Stimulated activated CD4-positive, alpha-beta T cell treated with anti-CD3 and anti-CD28 coated beads, Interleukin-2, amount 100 ng/mL, for 4 hours (primary cell): ENCODE measurements around the gene SNN.
A peak's percentile ranks its signal among the peaks of the same experiment; 100 is the strongest.

ENCODE experiments used
- DNase-seq: peaks from one replicate; pipeline ENCODE4 v3.0.0-alpha.2; 2020; ENCODE audit warnings: low read depth

The SNN gene

DNA sequence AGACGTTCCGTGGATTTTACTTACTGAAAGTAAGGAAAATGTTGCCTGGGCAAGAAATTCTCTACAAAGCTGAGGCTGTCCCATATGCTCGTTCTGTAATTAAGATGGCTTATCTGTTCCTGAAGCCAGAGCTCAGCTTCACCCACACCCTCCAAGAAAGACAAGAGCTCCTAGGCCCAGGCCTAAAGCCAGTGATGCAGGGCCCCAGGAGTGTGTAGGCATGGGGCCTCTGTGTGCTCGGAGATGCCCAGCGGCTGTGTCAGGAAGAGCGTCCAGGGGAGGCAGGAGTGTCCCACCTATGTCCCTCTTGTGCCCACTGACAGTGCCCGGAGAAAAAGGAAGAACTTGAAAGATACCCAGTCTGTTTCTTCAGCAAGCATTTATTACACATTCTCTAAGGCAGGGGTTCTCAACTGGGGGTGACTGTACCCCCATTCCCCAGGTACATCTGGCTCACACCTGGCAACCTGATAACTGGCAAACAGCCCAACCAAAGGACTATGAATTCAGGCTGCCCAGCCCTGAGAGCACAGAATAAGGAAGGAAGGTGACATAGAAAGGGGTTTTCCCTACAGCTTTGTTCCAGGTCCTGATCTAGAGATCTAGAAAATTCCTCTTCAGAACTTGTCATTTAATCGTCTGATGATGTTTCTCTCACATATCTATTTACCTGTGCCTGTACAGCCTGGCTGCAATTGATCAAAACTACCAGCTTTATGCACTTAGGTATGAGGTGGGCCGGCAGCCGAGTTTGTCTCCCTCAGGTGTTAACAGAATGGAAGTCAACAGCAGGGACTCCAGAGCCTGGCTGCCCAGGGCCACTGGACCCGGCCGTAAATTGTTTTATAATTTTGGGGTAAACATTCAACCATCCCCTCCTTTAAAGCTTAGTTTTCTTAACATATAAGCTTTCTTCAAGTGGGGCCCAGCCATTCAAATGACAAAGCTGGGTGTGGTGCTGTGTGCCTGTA, 12.0 kb downstream of the SNN start:
- no peak for DNase-seq

DNA sequence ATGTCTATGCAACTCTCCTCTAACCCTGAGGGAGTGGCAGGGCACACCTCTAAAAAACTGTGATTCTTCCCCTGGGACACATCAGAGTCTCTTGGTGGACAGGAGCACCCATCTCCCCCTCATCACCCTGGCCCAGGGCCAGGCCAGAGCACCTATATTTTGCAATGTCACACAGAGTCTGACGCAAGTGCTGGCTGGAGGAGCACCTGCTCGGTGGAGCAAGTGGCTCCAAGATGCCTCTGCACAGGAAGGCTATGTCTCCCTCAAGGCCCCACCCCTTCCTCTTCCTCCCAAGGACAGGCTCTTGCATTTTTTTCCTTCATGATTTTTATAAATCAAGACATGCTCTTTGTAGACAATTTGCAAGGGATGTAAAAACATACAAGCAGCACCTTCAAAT, 13.3 kb downstream of the SNN start:
- DNase-seq: no peak

DNA sequence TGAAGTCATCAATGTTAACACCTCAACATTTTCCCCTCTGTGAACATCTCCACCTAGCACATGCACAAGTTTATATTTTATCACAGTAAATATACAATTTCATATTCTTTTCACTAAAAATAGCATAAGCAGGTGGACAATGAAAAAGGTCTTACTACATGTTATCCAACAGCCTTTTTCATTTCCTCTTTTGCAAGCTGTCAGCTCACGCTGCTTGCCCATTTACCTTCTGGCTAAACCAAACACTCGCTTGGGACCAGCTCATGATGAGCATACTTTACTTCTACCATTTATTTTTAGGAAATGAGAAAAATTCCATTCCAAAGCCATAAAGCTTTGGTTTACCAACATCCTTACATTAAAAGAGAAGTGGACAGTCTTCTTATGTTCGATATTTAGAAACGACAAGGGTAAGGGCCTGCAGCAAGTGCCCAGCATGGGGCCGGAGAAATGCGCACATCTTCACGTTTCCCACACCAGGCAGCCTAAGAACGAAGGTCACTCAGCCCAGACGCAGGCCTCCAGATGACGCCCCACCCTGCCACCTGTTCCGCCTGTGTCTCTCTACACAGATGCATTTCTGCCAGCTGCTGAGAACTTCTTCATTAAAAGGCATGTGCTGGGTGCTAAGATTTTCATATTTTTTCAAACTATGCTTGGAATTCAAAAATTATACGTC, 13.9 kb downstream of the SNN start:
- DNase-seq: no peak

DNA sequence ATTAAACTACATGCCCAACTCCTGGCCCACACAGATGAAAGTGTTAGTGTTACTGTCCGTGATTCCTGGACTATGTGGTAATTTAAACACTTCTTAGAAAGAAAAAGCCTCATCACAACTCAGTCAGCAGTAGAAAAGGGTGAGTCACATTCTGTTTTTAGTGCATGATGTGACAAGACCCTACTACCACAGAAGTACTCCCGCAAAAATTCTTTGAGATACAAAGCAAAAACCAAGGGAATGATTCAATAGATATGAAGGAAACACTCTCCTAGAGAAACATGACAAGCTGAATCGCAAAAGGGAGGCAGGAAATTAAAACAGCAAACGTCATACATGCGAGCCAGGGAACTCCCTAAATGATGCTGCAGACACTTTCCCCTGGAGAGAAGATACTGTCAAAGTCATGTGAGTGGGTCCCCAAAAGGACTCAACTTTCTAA, 14.4 kb downstream of the SNN start:
- no peak for DNase-seq

DNA sequence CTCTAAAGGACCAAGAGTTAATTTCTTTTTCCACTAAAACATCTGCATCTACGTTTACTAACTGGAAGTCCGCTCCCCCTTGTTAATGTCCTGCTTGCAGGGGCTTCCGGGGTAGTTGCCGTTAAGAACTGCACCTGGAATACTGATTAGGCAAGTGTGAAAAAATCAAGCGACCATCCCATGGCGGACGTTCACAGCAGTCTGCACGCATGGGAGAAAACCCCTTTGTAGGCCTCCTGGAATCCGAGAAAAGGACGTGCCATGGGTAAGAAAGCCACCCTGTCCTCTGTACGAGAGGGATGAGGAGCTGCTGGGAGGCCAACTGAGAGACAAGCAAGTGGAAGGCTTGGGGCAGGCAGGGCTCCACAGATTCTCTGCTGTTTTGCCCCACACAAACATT, 14.9 kb downstream of the SNN start:
- DNase-seq: no peak

DNA sequence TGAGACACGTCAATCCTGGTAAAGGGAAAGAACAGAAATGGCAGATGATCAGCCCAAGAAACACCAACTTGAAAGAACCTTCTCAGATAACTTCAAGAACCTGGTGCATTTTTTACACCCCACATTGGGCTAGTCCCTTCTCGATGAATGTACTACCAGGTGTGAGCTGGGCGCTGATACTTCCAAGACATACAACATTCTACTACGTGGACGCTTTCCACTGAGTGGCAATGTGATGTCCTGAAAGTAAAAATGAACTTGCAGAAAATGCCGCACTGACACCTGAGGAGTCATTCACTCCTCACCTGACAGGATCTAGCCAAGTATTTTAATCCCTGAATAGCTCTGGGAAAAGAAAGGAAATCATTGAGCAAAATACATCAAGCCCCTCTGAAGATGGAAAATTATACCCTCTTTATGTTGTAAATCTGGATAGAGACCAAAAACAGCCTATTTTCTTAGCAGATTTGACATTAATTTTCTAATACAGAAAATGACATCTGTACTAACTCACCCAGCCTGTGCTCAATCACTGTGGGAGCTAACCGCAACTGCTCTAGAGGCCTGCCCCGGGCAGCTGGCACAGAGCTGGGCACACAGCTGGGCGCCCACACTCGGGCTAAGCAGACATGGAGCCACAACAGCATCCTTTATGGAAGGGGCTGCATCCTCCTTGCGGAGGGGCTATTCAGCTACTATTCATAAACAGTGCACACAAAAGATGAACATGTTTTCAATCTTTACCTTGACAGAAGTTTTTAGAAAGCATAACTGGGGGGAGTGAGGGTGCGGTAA, 16.2 kb downstream of the SNN start:
- DNase-seq: no peak

DNA sequence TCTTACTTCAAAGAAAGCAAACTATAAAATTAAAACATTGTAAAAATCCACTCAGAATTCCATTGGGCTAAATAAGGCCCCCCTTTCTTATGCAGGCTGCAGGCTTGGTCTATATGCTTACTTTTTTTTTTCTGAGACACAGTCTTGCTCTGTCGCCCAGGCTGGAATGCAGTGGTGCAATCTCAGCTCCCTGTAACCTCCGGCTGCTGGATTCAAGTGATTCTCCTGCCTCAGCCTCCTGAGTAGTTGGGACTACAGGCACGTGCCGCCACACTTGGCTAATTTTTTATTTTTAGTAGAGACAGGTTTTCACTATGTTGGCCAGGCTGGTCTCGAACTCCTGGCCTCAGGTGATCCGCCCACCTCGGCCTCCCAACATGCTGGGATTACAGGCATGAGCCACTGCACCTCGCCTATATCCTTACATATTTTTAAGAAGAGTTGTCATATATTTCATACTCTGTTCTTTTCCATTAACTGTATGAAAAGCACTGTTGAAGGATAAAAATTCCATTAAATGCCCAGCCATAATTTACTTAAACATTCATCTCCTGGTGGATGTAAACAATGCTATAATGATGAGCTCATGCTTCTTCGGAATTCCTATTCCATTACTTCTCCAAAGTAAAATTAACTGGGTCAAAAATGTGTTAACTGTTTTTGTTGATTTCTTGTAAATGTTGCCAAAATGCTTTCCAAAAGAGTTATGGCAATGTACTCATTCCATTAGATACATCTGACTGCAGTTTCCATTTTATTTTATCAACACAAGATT, 17.8 kb downstream of the SNN start:
- no peak for DNase-seq

DNA sequence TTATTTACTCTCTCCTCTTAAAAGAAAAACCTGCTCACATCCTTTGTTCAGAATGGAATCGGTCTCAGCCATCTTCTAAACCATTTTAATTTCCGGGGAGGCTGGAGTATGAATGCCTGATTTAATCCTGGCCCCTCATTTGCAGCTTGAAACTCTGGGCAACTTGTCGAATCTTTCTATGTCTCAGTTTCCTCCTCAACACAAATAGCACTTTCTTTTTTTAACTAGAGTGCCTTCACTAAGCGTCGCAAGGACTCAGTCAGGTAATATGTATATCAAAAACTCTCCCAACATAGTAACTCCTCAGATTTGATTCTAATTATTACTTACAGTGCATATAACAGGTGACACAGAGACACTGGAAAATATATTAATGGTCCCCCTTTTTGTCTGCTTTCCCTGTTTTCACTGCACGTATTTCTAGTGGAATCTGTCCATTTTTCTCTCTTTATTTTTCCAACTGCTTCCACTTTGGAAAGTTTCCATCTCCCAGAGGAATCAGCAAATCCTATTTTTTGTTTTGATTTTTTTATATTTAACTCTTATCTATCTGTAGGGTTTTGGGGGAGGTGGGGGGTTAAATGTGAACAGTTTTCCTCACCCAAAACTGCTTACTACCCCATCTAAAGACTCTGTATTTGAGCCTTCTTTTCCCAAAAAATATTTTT, 18.6 kb downstream of the SNN start:
- DNase-seq: no peak

DNA sequence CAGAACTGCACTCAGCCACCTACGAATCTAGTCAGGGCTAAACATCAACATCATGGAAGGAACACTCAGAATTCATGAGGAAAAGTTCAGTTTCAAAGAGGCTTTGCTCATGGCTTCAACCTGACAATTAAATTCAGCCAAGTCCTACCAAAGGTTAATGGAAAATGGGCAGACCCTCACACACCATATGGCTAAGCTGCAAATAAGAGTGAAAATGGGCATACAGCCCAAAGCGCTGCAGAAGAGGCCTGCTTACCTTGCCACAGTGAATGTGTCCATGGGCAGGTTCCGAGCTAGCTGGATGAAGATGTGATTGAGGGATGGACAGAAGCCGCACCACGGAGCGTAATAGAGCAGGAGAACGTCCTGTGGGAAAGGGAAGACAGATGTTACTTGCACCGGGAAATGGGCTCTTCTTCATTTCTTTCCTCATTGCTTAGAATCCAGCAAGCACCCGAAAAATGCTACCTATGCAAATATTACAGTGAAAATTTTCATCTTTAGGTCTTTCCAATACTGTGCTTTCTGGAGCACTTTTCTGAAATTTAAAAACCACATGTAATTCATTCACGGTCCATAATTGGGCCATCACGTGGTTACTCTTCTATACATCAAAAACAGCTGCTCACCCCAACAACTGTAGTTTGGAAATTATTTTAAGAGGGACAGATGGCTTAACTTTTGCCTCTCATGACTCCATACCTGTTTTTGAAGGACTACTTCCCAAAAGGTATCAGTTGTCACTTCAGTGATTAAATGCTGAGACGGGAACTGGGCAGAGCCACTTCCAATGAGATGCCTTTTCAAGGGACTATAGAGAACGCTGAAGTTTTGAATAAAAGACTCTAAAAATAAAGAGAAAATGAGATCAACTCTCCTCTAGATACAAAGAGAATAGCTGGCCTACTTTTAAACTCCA, 19.6 kb downstream of the SNN start:
- DNase-seq: no peak

DNA sequence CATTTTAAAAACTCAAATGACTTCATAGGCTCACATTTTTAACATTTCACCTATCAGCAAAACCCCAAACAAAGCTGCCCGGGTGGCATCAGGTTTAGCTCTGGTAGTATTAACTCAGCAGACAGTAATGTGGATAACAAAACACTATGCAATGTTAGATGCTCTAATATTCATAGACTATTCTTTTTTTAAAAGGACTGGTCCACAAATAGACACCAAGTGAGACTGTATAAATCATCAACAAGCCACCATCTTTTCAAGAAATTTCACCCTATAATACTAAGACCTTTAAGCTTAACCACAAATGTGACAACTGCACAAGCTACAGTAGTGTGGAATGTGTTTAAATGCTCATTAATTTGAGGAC, 20.2 kb downstream of the SNN start:
- no peak for DNase-seq

DNA sequence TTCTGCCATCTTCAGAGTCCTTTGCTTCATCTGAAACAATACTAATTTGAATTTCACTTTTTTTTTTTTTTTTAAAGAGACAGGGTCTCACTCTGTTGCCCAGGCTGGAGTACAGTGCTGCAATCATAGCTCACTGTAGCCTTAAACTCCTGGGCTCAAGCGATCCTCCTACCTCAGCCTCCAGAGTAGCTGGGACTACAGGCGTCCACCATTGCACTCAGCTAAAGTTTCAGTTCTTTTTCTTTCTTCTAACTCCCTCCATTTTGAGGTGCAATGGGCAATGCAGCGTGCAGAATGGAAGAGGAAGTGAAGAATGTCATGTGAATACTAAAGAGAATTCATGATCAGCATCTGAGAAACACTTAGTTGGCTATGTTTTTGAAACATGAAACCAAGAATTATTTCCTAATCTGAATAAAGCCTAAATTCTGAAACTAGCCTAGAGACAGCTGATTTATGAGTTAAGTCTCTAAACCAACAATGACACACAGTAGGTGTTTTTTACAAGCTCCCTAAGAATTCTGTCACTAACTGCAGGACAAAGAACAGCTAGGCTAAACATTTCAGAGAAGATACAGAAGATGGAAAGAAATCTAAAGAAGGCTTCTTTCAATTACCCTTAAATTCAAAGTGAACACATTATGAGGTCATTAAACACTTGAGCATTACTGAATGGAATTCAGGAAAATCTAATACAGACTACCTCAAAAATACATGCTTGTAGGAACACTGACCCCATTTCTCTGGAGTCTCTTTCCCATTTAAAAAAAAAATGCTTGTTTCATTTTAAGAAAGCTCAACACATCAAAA, 21.0 kb downstream of the SNN start:
- no peak for DNase-seq

DNA sequence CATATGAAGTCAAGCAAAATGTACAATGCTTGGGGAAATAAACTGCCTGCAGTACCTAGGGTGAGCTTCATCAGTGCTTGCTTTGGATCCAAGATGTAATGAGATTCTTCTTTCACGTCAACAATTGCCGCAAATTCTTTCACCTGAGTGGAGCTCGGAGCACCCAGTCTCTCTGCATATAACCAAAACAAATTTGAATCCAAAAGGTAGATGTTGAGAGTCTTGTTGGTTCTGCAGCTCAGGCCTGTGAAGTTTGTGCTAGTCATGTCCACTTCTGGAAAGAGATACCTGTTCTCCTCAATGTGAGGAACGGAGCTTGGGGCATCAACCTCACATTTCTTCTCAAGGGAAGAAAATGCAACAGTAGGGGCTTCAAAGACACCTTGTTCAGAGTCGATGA, 23.0 kb downstream of the SNN start:
- DNase-seq: no peak

DNA sequence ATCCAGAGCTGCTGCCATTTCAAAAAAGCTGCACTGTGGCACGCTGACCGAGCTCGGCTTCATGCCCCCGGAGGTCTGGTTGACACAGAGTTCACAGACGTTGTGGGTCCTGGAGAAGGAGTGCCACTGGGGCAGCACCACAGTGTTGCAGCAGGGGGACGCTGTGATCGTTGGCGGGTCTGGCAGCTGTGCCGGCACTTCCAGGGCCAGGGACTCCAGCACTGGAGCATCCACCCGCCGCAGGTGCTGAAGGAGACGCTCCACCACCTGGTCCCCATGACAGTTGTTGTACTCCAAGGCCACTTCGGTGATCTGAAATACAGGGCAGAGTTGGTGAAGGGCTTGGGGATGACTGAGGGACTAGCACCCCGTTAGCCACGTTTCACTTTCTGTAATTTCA, 23.5 kb downstream of the SNN start:
- no peak for DNase-seq

DNA sequence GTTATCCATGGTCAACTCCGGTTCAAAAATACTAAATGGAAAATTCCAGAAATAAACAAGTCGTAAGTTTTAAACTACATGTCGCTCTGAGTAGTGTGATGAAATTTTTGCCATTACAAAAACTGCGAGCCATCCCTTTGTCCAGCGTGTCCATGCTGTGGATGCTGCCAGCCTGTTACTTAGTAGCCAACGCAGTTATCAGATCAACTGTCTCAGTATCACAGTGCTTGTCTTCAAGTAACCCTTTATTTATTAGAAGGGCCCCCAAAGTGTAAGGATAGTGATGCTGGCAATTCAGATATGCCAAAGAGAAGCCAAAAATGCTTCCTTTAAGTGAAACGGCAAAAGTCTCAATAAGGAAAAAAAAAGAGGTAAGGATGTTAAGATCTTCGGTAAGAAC, 23.9 kb downstream of the SNN start:
- DNase-seq: no peak

DNA sequence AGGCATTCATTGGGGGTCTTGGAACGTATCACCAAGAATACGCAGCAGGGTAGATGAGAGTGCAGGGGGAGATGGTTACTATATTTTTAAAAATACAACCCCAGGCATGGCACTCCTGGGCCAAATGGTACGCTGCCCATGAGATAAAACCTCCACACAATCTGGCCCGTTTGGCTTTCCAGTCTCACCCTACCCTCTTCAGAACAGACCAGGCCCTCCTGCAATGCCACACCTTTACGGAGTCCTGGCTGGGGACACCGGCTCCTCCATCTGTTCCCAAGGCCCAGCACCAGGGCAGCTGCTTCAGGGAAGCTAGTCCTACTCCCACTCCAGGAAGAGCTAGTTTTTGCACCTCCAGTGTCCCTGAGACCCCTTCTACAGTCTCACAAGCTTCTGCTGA, 24.4 kb downstream of the SNN start:
- DNase-seq: no peak

DNA sequence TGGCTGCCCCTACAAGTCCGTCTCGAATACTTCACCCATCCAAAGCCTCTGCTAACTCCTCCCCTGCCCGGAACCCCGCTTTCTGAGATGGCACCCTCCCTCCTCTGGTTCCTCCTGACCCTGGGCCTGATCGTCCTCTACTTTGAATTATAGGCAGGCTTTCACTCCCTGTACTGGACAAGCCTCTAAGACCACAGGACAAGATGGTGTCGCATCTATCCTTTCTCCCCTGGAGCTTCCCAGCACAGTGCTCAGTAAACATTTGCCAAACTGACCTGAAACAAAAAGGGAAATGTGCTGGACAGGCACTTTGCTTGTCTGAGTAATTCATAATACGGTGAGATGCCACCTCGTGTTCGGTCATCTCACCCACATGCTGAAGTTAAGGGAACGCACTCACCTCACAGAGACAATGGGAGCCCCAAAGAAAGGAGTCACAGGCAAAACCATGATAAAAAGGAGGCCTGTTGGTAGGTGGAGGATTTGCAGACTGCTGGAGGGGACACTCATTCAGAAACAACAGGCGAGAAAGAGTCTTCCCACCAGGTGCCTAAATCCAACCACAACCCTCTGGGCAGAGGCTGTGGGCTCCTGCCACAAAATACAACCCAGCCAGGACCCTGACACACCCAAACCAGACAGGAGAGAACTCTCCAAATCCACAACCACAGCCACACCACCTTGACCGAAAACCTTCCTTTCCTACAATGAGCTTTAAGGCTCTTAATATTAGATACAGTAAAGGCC, 28.2 kb downstream of the SNN start:
- no peak for DNase-seq

DNA sequence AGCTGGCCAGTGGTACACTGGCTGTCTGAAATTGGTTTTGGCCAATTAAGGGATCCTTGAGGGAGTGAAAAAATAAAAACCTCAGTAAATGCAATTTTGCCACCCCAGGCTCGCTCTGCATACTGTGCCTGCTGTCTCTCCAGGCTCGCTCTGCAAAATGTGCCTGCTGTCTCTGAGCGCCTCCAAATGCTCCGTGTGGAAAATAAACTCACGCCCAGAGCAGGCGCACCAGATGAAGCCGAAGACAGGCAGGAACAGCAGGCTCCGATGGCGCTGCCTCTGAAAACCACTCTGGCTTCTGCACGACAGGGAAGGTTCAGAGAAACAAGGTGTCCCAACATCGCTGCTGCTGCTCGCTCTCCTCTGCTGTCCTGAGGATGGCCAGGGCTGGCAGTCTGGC, 29.1 kb downstream of the SNN start:
- no peak for DNase-seq

DNA sequence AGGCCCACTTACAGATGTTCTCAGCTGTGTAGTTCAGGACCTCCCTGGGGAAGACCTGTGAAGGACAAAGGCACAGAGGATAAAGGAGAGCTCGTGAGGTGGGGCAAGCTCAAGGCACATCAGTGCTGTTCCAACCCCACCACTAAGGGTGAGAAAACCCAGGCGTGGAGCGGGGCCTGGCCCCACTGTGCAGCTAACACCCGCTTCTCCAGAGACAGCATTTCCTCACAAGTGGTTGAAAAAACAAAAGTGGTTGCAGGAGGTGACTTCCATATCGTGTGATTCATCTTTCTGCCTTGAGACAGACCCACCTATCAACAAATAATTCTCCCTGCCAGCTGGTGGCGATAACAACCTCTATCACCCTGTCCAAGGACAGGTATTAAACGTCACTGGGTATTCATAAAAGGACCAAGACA, 30.0 kb downstream of the SNN start:
- peak; percentile 8 for DNase-seq
